Measurements from ENCODE around the gene TET2.

DNA sequence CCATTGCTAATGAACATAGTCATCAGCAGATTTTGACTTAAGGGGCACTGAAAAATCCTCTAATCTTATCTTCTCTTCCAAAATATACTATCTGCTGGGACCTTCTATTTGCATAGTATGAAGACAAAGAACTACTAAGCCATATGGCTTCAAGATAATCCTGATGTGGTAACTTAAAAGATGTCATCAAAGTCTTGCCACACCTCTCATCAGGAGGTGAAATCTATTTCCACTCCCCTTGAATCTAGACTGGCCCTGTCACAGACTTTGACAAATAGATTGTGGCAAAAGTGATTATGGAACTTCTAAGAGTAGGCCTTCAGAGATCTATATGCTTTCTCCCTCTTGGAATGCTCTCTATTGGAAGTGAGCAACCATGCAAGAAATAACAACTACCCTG lies 27.3 kb upstream of the TET2 start:
- TF ChIP-seq, protein P1, sequence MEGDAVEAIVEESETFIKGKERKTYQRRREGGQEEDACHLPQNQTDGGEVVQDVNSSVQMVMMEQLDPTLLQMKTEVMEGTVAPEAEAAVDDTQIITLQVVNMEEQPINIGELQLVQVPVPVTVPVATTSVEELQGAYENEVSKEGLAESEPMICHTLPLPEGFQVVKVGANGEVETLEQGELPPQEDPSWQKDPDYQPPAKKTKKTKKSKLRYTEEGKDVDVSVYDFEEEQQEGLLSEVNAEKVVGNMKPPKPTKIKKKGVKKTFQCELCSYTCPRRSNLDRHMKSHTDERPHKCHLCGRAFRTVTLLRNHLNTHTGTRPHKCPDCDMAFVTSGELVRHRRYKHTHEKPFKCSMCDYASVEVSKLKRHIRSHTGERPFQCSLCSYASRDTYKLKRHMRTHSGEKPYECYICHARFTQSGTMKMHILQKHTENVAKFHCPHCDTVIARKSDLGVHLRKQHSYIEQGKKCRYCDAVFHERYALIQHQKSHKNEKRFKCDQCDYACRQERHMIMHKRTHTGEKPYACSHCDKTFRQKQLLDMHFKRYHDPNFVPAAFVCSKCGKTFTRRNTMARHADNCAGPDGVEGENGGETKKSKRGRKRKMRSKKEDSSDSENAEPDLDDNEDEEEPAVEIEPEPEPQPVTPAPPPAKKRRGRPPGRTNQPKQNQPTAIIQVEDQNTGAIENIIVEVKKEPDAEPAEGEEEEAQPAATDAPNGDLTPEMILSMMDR (IDR thresholded peaks at IDR 0.05): no peak
- no peak for TF ChIP-seq POLR2A (IDR thresholded peaks at IDR 0.05)
